DMS 273 (cell line): ENCODE results near the gene DCP1B.
A peak's percentile ranks its signal among the peaks of the same experiment; 100 is the strongest.

Experiments
- DNase-seq: peaks from one replicate; lab custom pipeline; 2025; ENCODE audit not compliant: unreplicated experiment; lab: John Stamatoyannopoulos, UW

DCP1B gene

DNA sequence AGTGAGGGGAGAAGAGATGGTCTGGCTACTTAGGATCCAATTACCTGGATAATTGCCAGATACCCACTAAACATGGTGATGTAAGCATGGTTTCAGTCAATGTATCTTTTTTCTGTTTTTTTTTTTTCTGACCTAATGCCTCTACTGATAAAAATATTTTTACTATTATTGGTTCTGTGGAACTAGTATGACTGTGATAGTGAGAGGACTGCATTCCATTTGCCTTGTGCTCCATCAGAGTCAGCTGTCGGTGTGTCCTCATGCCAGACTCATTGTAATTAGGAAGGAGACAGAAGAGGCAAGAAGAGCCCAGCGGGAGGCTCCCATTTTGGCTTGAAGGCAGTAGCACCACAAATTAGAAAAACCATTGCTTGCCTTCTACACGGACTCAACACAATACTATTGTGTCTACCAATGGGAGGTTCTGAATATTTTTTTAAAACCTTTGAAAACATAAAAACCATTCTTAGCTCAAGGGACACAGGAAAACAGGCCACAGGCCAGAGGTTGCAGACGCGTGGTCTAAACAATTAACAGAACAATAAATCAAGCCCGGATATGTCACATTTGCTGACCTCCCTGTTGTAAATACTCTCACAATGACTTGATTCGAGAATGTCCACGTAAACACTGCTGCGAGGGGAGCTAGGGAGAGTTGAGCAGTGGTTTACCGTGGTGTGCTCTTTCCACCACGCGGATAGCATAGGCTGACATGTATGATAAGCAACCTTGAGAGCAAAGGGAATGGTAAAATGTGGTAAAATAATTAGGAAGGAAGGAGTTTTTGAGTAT is 13.5 kb upstream of the DCP1B start:
- DNase-seq: peak; percentile 18

DNA sequence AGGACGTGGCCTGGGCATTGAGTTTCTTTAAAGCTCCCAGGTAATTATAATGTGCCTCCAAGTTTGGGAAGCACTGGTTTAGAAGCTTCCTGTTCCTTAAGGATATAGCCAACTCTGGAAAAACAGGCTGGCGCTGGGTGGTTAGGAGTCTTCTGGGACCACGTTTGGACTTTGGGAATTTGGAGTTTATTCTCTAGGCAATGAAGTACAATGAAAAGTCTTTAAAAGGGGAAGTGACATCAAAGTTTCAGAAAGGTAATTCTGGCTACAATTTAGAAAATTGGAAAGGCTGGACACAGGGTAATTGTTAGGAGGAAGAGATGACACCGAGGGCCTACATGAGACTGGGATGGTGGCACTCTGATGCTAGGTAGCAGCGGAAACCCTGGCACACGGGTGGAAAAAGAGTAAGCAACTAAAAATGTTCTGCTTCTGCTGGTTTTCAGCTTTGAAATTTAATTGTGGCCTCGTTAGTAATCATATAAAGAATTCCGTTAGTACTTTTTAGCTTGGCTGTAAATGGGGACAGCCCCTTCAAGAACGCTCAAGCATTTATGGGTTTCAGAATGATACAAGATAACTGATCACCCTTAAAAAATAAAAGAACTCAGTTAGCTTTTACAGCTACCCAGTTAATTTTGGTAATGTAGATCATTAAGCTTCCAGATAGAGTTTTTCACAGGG is 12.7 kb upstream of the DCP1B start:
- no peak for DNase-seq

DNA sequence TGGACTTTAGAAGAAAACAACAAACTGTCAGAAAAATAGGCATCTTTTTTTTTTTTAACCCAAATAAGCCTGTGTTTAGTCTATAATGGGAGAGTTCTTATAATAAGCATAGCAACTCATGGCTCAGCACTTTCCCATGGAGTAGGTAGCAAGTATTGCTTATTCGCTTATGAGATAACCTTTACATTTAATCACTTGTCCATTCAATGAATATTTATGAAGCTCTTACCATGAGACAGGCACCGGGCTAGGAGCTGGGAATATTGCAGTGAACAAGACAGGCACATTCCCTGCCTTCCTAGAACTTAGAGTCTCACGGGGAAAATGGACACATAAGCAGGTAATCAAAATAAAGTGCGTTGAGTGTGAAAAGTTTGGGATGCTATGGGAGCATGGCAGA is 10.0 kb upstream of the DCP1B start:
- DNase-seq: no peak

DNA sequence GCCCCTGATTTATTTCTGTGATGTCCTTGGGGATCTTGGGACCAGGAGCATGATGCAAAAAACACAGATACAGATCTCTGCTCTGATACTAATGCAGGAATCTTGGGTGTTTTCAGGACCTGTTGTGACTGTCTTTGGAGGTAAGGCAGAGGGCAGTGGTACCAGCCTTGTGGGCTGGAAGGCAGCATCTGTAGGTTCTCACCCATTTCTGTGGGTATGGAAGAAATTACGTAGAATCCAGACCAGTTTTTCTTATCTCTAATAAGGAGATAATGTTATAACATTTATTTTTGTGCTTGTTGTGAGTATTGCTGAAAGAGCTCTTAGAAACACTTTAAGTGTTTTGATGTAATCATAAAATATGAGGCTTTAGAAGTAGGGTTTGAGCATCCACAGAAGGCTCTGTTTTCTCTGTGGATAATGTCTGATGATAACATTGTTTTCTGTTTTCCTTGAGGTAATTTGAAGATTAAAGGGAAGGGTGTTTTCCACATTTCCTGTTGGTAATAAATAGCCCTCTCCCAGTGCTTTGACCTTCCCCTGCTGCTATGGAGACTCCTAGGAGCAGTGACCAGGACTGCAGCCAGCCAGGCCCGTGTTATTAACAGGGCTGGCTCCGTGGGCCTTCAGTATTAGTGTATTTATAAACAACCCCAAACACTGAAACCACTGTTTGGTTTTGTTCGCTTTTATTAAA is 9.4 kb upstream of the DCP1B start:
- no peak for DNase-seq

DNA sequence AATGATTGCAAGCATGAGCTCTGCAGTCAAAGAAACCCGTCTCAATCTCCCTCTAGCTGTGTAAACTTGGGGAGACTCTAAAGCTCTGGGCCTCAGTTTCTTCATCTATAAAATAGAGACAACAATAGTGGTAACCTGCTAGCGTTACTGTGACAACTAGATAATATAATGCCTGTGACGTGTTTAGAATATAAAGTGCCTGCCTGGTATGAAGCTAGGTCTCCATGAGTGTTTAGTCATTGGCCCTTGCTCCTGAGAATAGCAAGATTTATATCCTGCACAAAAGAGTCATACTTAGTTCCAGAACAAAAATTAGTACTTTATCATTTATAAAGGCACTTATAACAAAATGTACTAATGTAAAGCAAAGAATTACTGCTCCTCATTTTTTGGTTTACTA is 8.8 kb upstream of the DCP1B start:
- no peak for DNase-seq

DNA sequence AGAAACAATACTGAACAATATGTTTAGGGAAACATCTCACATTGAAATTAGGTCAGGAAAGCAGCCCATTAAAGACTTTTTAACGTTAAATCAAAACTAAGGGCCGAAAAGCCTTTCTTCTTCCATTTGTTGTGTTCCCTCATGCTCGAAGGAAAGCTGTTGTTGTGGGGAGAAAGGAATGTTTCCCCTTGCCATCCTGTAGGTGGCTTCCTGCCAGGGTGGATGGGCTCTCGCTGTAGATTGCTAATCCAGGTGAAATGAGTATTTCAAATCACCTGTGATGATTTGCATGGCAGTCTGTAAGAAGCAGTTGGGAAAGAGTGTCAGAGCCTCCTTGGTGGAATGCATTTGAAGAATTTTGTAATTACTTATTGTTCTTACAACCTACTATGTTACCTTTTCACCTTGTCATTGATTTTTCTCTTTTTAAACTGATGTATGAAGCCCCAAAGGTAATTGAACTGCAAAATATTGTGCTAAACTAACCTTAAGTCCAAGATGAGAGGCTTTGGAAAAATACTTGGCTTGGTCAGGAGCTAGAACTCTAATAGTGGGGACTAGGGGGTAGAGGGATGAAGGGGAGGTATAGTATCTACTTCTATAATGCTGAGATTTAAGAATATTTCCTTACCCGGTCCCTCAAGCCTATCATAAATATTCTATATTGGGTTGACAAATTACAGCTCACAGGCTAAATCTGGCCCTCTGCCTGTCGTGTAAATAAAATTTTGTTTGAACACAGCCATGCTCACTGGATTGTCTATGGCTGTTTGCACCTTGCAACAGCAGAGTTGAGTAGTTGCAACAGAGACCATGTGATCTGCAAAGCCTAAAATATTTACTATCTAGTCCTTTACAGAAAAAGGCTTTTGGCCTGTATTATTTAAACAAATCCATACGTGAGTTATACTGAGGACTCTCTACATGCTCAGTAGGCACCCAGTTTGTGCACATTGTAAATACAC is 7.7 kb upstream of the DCP1B start:
- no peak for DNase-seq

DNA sequence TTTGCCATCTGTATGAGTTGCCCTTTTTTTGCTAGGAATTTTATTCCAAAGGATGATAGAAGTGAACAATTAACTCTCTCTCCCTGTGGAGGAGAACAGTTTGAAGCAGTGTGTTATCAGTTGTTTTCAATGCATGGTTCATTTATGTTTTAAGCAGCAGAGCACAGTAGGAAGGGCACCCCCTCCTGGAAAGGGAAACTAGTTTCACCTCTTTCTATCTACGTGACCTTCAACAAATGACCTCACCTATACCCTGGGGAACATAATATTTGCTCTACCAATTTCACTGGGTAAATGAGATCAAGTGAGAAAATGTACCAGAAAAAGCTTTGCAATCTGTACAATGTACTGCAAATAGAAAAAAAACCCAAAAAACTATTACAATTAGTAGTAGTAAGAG is 5.4 kb upstream of the DCP1B start:
- no peak for DNase-seq

DNA sequence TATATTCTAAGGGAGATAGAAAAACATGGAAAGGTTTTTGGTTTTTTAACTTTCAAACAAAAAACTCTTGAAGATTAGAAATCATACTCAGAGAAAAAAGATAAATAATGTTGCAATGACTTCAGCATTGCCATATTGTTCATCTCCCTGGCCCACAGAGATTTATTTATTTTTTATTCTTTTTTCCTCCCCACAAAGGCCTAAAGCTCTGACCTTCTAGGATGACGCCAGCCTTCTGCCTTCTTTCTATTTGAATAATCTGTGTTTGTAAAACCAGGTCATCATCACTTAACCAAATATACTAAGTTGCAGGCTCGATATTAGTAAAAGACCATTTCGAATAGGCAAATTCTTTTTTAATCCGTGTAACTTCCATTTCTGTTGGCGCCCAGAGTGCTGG is 4.4 kb upstream of the DCP1B start:
- DNase-seq: no peak

DNA sequence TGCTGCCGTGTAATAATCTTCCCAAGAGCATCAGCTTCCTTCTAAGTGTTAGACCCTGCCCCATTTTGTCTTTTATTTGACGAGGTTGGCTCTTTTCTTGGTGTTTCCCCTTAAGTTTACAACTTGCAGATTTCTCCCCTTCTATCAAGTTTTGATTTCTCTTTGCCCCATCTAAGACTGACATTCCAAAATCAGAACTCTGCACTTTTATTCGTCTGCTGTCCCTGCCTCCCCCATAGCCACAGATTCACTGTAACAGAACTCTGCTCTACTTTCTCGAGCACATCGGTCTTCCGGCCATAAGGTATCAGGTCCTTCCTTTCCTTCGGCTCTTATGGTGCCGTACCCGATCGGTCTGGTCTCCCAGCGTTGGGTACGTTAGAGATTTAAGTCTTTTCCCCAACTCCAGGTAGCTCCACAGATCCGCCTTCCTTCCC is 563 bp downstream of the DCP1B start:
- no peak for DNase-seq

DNA sequence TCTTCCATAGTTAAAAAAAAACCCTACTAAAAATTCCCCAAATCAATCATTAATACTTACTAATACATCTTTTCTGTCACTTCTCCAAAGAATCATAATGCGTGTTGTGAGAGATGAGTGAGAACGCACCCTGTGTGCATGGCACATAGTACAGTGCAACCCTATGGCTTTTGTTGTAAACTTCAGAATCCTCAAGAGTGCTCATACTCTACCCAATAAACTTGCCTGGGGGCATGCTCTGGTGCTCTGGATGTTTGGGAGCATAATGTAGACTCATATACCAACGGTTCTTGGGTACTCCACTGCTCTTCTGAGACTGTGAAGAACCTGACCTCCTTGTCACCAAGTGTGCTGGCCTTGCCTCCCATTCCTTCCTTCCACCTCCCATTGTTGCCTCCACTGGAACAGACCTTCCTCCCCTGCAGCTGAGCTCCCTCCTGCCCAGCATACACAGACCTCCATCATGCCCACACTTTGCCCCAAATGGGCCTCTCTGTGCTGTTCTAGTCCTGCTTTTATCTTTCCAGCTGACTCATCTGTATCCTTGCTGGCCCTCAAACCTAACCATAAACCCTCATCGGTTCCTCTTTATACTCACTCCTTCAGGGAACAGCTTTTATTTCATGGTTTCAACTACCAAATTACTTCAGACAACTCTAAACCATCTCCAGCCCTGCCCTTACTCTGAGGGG is 8.9 kb downstream of the DCP1B start:
- no peak for DNase-seq

DNA sequence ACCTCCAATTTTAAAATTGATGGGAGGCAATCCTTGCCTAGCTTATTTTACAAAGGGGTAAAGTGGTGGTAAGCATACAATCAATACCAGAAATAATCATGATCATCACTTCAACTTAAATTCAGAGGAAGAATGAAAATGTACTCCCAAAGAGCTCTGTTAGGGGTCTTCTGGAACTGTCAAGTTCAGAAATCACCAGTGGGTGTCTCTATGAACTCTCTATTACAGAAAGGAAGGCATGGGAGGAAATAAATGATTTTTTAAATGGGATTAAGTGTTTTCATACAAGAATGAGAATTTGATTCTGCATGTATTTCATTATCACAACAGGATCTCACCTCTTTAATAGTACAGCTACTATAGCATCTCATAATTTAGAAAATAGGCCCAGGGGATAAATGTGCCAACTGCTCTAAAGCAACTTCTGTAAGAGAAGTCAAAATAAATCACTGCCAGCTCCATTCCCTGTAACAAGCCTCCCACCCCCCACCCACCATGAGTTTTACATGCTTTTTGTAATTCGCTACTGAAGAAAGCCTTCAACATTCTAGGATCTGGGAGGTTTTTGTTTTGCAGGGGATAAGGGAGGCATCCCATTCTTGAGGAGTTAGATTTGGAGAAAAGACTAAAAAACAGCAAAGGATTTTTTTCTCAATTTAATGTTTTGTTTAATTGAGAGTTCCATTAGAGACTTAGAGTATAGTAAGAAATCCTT is 9.7 kb downstream of the DCP1B start:
- no peak for DNase-seq

DNA sequence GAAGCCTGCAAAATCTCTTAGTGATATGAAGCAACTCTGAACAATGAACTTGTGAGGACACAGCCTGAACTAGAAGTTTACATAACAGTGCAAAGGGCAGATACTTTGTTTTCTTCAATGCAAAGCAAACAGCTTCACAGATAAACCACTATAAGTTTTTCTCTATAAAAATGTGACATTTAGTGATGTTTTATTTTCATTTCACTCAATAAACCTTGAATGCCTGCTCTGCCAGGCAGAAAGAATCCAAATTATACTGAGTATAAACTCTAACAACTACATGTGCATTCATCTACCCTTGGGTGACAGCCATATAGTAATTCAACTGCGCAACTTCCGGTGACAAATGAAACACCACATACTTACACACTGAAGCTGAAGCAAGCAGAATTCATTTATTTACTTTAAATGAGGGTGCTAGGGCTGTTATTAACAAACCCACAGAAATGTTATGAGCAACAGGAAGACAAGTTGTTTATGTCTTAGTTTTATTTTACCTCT is 10.3 kb downstream of the DCP1B start:
- DNase-seq: no peak

DNA sequence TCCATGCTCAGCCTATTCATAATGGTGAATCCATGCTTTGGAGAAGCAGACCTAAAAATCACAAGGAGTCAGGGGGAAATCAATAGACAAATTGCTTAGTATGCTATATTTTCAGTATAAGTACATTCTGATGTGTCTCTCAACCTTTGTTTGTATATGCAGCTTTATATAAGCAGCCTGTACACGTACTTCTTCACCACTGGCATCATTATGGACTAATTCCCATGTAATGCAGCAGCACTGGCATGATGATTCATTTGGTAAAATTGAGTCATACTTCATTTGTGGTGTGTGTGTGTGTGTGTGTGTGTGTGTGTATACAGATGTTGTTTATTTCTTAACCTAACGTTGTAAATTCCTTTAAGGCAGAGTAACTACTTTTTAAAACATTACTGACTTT is 10.9 kb downstream of the DCP1B start:
- no peak for DNase-seq

DNA sequence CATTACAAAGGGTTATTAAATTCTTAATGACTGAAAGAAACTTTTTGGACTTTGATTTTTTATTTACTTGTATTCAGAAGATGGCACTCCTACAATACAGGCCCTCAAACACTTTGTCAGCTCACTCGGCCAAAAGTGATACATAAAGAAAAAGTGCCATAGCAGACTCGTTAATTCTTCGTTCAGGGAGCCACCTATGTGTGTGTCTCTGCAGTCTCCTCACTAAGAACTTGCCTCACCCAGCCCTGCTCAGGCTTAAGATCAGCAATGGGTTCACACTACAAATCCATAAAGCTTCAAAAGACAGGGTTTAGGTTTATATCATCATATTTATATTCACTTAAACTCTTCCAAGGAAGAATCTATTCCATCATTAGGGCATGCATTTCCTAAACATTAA is 11.5 kb downstream of the DCP1B start:
- peak; percentile 21 for DNase-seq

DNA sequence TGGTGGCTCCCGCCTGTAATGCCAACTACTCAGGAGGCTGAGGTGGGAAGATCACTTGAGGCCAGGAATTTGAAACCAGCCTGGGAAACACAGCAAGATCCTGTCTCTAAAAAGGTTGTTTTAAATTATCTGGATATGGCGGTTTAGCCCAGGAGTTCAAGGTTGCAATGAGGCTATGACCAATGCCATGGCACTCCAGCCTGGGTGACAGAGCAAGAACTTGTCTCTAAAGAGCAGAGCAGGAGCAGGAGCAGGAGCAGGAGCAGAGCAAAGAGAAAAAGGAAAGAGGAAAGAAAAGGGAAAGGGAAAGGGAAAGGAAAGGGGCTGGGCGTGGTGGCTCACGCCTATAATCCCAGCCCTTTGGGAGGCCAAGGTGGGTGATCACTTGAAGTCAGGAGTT is 15.1 kb downstream of the DCP1B start:
- no peak for DNase-seq

DNA sequence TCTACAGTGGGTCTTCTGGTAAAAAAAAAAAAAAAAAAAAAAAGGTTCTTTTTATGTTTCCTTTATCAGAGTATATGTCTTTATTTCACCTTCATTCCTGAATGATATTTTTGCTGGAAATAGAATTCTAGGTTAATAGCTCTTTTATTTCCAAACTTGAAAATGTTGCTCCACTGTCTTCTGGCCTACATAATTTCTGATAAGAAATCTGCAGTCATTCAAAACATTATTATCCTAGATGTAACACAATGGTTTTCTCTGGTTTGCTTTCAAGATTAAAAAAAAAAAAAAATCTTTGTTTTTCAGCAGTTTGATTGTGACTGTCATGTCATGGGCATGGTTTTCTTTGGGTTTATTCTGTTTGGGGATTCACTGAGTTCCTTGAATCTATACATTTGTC is 19.5 kb downstream of the DCP1B start:
- DNase-seq: no peak

DNA sequence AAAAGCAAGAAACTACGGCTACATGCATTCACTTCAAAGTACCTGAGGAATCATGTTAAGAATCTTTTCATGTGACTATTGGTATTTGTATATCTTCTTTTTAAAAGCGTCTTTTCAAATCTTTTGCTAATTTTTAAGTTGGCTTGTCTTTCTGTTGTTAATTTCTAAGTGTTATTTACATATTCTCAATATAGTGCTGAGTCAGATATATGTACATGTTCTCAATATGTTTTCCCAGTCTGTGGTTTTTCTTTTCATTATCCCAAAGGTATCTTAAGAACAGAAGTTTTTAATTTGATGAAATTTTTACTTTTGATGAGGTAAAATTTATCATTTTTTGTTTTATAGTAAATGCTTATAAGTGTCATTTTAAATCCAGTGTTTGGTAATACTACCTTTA is 24.0 kb downstream of the DCP1B start:
- DNase-seq: no peak

DNA sequence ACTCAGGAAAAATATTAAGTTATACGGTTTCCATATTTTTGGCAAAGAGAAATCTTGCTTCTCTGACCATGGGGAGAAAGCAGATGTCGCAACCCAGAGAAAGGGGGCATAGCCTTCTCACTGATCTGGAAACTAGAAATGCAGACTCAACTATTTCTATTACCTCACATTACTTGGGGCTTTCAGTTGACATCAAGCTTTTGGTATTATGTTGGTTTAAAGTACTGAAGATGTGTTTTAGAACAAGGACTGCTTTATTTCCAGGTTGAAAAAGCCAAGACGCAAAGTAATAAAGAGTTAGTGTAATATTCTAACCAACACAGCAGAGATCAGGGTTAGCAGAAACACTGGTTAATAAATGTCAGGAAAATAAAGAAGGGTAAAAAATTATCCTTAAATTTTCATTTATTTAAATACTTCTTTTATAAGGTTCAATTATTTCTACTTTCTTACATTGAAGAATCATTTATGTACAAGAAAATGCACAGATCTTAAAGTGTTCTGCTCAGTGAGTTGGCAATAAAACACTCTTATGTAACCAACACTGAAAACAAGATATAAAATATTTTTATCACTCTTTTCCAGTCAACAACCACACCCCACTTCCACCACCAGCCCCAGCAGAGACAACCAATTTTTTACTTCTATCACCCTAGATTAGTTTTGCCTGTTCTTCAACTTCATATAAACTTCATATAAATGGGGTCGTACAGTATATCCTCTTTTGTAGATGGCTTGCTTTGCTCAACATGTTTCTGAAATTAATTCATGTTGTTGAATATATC is 26.0 kb downstream of the DCP1B start:
- DNase-seq: no peak

DNA sequence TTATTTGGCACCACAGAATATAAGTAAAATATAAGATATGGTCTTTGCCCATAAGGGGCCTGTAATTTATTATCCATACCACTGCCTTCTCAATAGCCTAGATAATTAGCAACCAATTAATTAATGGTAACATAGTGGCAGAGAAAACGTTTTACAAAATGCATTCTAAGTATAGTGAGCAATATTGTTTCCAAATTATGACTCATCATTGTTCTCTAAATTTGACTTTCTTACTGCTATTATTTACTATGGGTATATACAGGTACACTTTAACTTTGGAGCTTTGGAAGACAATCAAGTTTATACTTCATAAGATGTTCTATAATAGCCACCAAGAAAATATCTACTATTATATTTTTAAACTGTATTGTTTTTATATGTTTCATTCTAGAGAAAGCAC is 26.7 kb downstream of the DCP1B start:
- no peak for DNase-seq
